ENCODE measurements around the gene H2BK1. TPM values are rescaled to one million over a fixed set of nuclear protein-coding genes. Genes with fewer than 3 reads are reported as not detected.
A peak's percentile ranks its signal among the peaks of the same experiment; 100 is the strongest.

H2BK1 gene
- total and polyA plus RNA-seq, 7 donors, result not detected

DNA sequence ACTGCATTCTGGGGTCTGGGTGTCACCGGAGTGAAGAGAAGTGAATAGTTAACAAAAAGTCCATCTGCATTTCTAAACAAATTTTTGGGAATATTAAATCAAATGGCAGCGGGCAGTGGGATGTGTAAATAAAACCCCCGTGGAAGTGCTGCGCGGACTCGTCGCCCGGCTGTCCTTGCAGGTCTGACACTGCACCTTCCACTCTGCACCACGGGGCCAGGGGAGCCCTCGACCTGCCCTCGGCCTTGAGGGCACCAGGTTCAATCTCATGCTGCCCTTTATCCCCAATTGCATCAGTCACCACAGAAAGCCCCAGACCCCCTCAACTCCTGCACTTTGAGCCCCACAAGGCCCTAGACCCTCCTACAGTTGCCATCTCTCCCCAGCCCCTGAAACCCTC is 44.6 kb upstream of the H2BK1 start:
- WGBS, 2 donors, result 66 to 79% methylated on average over 11 of the region's 11 CpGs
- TF ChIP-seq POLR2AphosphoS5 (IDR thresholded peaks at IDR 0.05) (no peak), EP300 (IDR thresholded peaks at IDR 0.05) (no peak)
- no peaks in the 10 kb centered on the region for H3K27me3 ChIP-seq
- no peaks in the 10 kb centered on the region for H3K9me3 ChIP-seq
- no peaks in the 10 kb centered on the region for H3K36me3 ChIP-seq
- intact Hi-C loops (cut with DNase I), result no loop called here
- no peak overlapping the region for H3K4me3 ChIP-seq
- H3K4me1 ChIP-seq, result peaks cover 0 to 38% (median 32%) of the 10 kb centered on the region in 4 donors
- DNase-seq, result peak; percentile 55
- no peak overlapping the region for H3K27ac ChIP-seq

DNA sequence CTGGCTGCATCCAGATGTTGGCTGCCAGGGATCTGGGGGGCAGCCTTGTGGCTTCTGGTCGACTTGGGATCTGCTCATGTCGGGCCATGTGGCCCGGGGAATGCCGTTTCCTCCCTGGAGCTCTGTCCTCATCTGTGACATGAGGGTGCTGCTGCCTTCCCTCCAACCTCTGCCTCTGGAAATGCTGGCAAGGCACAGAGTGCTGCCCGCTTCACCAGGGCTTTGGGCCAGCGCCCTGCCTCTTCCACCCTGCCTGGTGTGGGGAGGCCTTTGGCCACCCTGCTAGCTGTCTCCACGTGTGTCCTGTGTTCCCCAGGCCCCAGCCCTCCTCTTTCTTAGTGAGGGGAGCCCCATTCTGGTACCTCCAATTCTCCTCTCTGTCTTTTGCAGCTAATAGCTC is 44.0 kb upstream of the H2BK1 start:
- DNase-seq, result peak; percentile 69
- 57 to 76% methylated on average over 7 of the region's 7 CpGs for WGBS, 2 donors
- no peaks in the 10 kb centered on the region for H3K36me3 ChIP-seq
- peaks cover 0 to 44% (median 38%) of the 10 kb centered on the region in 4 donors for H3K4me1 ChIP-seq
- H3K27ac ChIP-seq, result peak overlapping the region in 1 of 4 donors; percentile 94
- TF ChIP-seq POLR2A (IDR thresholded peaks at IDR 0.05) (no peak), POLR2AphosphoS5 (IDR thresholded peaks at IDR 0.05) (no peak), EP300 (IDR thresholded peaks at IDR 0.05) (no peak)
- TF ChIP-seq, protein P1, sequence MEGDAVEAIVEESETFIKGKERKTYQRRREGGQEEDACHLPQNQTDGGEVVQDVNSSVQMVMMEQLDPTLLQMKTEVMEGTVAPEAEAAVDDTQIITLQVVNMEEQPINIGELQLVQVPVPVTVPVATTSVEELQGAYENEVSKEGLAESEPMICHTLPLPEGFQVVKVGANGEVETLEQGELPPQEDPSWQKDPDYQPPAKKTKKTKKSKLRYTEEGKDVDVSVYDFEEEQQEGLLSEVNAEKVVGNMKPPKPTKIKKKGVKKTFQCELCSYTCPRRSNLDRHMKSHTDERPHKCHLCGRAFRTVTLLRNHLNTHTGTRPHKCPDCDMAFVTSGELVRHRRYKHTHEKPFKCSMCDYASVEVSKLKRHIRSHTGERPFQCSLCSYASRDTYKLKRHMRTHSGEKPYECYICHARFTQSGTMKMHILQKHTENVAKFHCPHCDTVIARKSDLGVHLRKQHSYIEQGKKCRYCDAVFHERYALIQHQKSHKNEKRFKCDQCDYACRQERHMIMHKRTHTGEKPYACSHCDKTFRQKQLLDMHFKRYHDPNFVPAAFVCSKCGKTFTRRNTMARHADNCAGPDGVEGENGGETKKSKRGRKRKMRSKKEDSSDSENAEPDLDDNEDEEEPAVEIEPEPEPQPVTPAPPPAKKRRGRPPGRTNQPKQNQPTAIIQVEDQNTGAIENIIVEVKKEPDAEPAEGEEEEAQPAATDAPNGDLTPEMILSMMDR (IDR thresholded peaks at IDR 0.05), result no peak
- H3K4me3 ChIP-seq, result no peak overlapping the region
- intact Hi-C loops (cut with DNase I), result no loop called here
- H3K27me3 ChIP-seq, result no peaks in the 10 kb centered on the region
- no peaks in the 10 kb centered on the region for H3K9me3 ChIP-seq

DNA sequence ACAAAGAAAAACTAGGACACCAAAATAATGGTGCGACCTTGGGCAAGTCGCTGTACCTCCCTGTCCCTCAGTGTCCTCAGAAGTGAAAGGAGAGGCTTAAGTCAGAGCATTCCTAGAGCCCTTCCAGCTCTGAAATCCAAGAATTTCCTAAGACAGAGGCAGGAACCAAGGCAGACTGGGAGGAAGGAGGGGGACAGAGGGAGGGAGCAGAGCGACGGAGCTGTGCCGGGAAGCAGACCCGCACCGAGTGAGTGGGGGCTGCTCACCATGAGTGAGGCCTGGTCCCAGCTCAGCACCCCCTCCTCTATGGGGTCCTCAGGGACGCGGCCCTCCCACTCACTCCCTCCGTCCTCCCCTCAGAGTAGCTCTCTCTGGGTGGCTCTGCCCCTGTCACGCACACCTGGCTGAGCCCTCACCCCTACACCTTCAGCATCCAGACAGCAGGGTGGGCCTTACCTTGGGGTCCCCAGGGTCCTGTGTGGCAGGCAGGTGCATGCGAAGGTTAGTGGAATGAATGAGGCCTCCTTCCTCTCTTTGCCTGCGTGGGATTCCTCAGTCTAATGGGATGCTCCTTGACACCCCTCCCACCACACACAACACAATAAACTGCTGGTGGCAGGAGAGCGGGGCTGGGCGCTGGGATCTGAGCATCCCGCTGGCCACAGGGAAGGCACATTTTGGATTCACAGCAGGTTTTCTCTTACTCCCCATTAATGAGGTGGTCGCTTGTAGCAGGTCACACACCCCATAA is 42.8 kb upstream of the H2BK1 start:
- intact Hi-C loops (cut with DNase I), result loop anchor here (2.0 kb wide), 1 partner anchor 24 kb away; no protein-coding TSS in a partner anchor
- WGBS, 2 donors, result 65 to 71% methylated on average over 17 of the region's 17 CpGs
- Histone ChIP-seq H3K36me3 (no peaks in the 10 kb centered on the region), H3K27ac (peak overlapping the region; percentile 93 to 95 (median 94)), H3K9me3 (no peaks in the 10 kb centered on the region), H3K27me3 (no peaks in the 10 kb centered on the region), H3K4me3 (peak overlapping the region in 3 of 4 donors; percentile 60 to 77 (median 68)), H3K4me1 (peaks cover 0 to 48% (median 45%) of the 10 kb centered on the region in 4 donors)
- TF ChIP-seq POLR2A (IDR thresholded peaks at IDR 0.05), result no peak
- no peak for TF ChIP-seq EP300 (IDR thresholded peaks at IDR 0.05)
- TF ChIP-seq, protein P1 (IDR thresholded peaks at IDR 0.05), result no peak
- no peak for TF ChIP-seq POLR2AphosphoS5 (IDR thresholded peaks at IDR 0.05)
- no peak for DNase-seq

DNA sequence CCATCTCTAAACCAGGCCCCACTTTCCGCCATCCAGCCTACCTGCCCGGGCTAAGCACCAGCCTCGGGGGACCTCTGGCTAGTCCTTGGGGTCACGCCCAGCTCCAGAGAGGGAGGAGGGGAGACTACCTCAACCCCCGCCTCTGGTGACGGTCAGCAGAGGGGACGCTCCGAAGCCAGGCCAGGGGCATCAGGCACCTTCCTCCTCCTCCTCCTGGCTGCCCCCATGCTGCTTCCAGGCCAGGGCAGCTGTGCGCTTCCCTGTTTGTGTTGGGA is 42.2 kb upstream of the H2BK1 start:
- intact Hi-C loops (cut with DNase I), result loop anchor here (2.0 kb wide), 1 partner anchor 24 kb away; no protein-coding TSS in a partner anchor
- peak; percentile 69 for DNase-seq
- H3K4me1 ChIP-seq, result peaks cover 0 to 54% (median 50%) of the 10 kb centered on the region in 4 donors
- no peaks in the 10 kb centered on the region for H3K36me3 ChIP-seq
- peak overlapping the region; percentile 93 to 95 (median 94) for H3K27ac ChIP-seq
- TF ChIP-seq POLR2AphosphoS5 (IDR thresholded peaks at IDR 0.05), result no peak
- TF ChIP-seq EP300 (IDR thresholded peaks at IDR 0.05), result no peak
- TF ChIP-seq, protein P1 (IDR thresholded peaks at IDR 0.05), result no peak
- H3K9me3 ChIP-seq, result no peaks in the 10 kb centered on the region
- peak overlapping the region; percentile 60 to 77 (median 66) for H3K4me3 ChIP-seq
- no peaks in the 10 kb centered on the region for H3K27me3 ChIP-seq
- WGBS, 2 donors, result 36 to 45% methylated on average over 9 of the region's 9 CpGs

DNA sequence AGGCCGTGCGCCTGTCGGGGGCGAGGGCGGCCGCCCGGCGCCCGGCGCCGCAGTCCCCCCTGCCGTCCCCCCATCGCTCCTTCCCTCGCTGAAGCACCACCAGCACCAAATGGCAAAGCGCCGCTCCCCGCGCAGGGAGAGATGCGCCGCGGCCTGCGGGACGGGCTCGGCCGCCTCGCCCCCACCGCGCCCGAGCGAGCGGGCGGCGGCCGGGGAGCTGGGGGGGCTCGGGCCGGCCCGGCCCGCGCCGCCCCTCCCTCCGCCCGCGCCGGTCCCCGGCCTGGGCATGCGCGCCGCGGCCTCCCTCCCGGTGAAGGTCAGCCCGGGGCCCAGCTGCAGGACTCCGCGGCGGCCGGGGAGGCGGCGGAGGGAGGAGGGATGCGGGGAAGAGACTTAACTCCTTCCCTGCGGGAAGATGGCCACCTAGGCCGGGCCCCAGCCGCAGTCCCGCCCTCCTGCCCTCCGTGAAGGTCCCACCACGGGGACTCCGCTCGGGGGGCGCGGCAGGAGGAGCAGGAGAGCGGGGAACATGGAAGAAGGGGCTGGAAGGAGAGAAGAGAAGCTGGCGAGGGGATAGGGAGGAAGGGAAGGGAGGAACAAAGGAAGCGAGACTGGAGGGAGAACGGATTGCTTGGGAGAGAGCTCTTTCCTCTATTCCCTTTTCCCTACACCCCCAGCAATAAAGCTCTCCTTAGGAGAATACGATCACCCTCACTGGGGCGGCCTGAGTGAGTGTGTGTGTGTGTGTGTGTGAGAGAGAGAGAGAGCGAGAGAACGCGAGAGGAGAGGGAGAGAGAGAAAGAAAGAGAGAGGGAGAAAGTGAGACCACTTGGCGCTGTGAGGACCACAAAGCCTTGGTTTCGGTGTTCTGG is 41.6 kb upstream of the H2BK1 start:
- TF ChIP-seq POLR2AphosphoS5 (IDR thresholded peaks at IDR 0.05) (peak; percentile 43 to 78 (median 71)), POLR2A (IDR thresholded peaks at IDR 0.05) (peak; percentile 26 to 45)
- TF ChIP-seq, protein P1 (IDR thresholded peaks at IDR 0.05), result no peak
- DNase-seq, result peak; percentile 89
- peak overlapping the region; percentile 60 to 77 (median 66) for H3K4me3 ChIP-seq
- H3K27me3 ChIP-seq, result no peaks in the 10 kb centered on the region
- H3K9me3 ChIP-seq, result no peaks in the 10 kb centered on the region
- WGBS, 2 donors, result 3 to 4% methylated on average over 79 of the region's 79 CpGs
- peak overlapping the region; percentile 93 to 95 (median 94) for H3K27ac ChIP-seq
- intact Hi-C loops (cut with DNase I), result loop anchor here (2.0 kb wide), 1 partner anchor 25 kb away; no protein-coding TSS in a partner anchor
- peaks cover 0 to 60% (median 56%) of the 10 kb centered on the region in 4 donors for H3K4me1 ChIP-seq
- no peaks in the 10 kb centered on the region for H3K36me3 ChIP-seq

All from sigmoid colon (tissue), 7 donors.